ES-I3 (cell line): ENCODE measurements around the gene AFF2.

ENCODE experiments used
- H3K36me3 ChIP-seq: 2 replicates; pipeline ENCODE4 v1.6.1; 2013; ENCODE audit warnings: mild to moderate bottlenecking, low read length, control low read depth, moderate library complexity; ENCODE audit not compliant: insufficient read depth
- H3K4me1 ChIP-seq: 2 replicates; pipeline ENCODE4 v1.6.1; 2013; ENCODE audit warnings: mild to moderate bottlenecking, control low read depth, low read length; ENCODE audit not compliant: insufficient read depth
- H3K9ac ChIP-seq: 2 replicates; pipeline ENCODE4 v1.6.1; 2013; ENCODE audit warnings: low read depth, mild to moderate bottlenecking, low read length, moderate library complexity
- H3K9me3 ChIP-seq: 2 replicates; pipeline ENCODE4 v1.6.1; 2013; ENCODE audit warnings: mild to moderate bottlenecking, low read length, moderate library complexity; ENCODE audit not compliant: control insufficient read depth, insufficient read depth

AFF2 gene

DNA sequence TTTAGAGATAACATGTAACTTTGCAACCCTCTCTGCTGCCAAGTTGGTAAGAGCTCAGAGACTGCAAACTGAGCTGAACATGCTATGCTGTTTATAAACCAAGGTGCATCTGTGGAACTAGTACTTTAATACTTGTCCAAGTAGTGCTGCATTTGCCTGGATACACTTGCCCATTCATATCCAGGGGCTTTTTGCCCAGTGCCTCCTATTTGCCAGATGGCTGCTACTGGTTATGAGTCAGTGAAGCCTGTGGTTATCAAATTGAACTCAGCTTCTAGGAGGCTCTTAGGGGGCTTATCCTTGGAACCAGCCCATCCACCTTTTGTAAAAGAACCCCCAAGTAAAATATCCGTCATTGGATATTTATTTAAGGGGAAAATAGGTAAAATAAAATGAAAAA is 79.6 kb downstream of the AFF2 start:
- H3K9ac ChIP-seq = no peak overlapping the region
- 0 out of 2 replicates have a peak, but pooled peaks cover 5% of the 10 kb centered on the region for H3K4me1 ChIP-seq
- H3K36me3 ChIP-seq = no peaks in the 10 kb centered on the region
- H3K9me3 ChIP-seq = no peaks in the 10 kb centered on the region

GRCh38 chrX:148582353-148582752 is 81.9 kb downstream of the AFF2 start:
- no peaks in the 10 kb centered on the region for H3K4me1 ChIP-seq
- H3K9ac ChIP-seq = no peak overlapping the region

GRCh38 chrX:148588649-148589310 is 88.4 kb downstream of the AFF2 start:
- Histone ChIP-seq H3K9me3 (no peaks in the 10 kb centered on the region), H3K4me1 (peaks cover 18% of the 10 kb centered on the region), H3K9ac (no peak overlapping the region)

More at GRCh38 chrX:148582353-148582752, 81.9 kb downstream of the AFF2 start:
- Histone ChIP-seq H3K9me3 (no peaks in the 10 kb centered on the region), H3K36me3 (no peaks in the 10 kb centered on the region)

DNA sequence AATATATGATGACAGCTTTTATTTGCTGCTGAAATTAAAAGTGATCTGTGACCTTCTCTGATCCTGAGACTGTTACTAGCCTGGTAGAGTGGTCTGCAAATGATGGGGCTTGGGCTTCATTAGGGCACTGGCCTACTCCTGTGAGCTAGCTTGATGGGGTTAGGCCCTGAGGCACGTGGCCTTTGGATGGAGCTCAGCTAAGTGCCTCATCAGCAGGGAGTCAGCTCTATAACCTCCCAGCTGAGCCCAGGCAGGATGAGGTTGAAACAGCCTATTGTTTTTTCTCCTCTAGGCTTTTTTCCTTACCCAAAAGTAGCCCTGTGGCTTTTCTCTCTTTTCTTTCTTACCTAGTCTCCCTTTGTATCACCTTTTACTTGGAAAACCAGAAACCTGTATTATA is 92.2 kb downstream of the AFF2 start:
- no peak overlapping the region for H3K9ac ChIP-seq
- no peaks in the 10 kb centered on the region for H3K36me3 ChIP-seq
- H3K9me3 ChIP-seq = no peaks in the 10 kb centered on the region
- H3K4me1 ChIP-seq = peaks cover 18% of the 10 kb centered on the region

More at GRCh38 chrX:148588649-148589310, 88.4 kb downstream of the AFF2 start:
- no peaks in the 10 kb centered on the region for H3K36me3 ChIP-seq

GRCh38 chrX:148593146-148593545 is 92.7 kb downstream of the AFF2 start:
- Histone ChIP-seq H3K9ac (no peak overlapping the region), H3K36me3 (no peaks in the 10 kb centered on the region), H3K9me3 (no peaks in the 10 kb centered on the region)

GRCh38 chrX:148593987-148594386 is 93.6 kb downstream of the AFF2 start:
- Histone ChIP-seq H3K9ac (no peak overlapping the region), H3K9me3 (no peaks in the 10 kb centered on the region), H3K36me3 (no peaks in the 10 kb centered on the region), H3K4me1 (peaks cover 8% of the 10 kb centered on the region)

More at GRCh38 chrX:148593146-148593545, 92.7 kb downstream of the AFF2 start:
- H3K4me1 ChIP-seq = peaks cover 14% of the 10 kb centered on the region

DNA sequence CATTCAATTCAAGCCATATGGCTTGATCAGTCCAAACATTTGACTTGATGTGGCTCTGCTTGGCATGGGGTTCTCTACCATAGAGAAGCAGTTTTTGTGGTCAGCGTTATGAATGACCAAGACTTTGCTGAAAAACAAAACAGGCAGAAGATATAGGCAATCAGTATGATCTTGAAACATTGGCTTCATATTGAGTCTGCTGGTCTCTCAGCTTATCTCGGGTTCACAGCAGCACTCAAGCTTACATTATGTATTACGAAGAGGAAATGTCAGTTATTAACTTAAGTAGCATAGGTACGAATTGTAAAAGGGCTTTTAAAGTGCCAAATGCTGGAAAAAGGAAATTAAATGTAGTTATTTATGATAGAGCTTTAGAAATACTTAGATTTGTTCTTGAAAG is 99.0 kb downstream of the AFF2 start:
- Histone ChIP-seq H3K36me3 (no peaks in the 10 kb centered on the region), H3K9me3 (no peaks in the 10 kb centered on the region), H3K4me1 (peaks cover 14% of the 10 kb centered on the region; the same call in 1 of the 2 replicates), H3K9ac (no peak overlapping the region)

DNA sequence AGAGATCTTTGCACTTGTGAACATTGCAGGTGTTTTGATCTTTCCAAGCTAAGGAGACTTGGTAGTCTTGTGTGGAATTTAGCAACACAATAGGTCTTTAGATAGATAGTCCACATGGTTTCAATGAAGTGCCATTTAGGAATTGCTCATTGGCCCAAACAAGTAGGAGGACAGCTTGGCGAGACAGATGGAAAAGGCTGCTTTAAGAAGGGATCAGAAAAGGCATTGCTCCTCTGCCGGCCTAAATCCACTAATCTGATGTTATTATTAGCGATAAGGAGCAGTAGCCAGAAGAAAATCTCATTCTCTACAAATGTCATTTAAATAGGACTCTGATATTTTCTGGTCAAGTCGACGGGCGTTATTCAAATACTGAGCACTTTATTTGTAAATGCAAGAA is 99.7 kb downstream of the AFF2 start:
- H3K9me3 ChIP-seq = no peaks in the 10 kb centered on the region
- no peaks in the 10 kb centered on the region for H3K36me3 ChIP-seq
- H3K9ac ChIP-seq = no peak overlapping the region
- peaks cover 14% of the 10 kb centered on the region; the same call in 1 of the 2 replicates for H3K4me1 ChIP-seq

- no peaks in the 10 kb centered on the region for H3K9me3 ChIP-seq
- H3K36me3 ChIP-seq = no peaks in the 10 kb centered on the region
- peaks cover 14% of the 10 kb centered on the region; the same call in 1 of the 2 replicates for H3K4me1 ChIP-seq
- H3K9ac ChIP-seq = no peak overlapping the region
Observed at GRCh38 chrX:148600581-148600980, 100.2 kb downstream of the AFF2 start.

DNA sequence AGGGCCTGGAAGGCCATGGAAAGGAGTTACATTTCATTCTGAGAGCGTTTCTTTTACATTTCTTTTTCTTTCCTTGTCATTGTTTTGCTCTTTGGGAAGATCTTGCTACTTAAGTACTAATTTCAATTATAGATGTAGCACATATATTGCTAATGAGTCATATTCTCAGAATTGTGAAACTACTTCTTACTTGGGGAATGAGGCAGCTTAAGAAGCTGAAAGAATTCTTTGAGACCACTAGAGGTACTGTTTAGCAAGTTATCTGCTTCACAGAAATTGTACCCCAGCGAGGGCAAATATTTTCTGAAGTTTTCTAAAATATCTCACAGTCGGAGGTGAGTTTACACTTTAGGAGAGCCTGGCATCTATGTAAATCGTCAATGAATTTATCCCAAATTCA is 100.6 kb downstream of the AFF2 start:
- H3K36me3 ChIP-seq = no peaks in the 10 kb centered on the region
- no peak overlapping the region for H3K9ac ChIP-seq
- no peaks in the 10 kb centered on the region for H3K9me3 ChIP-seq
- H3K4me1 ChIP-seq = peaks cover 14% of the 10 kb centered on the region; the same call in 1 of the 2 replicates

GRCh38 chrX:148609515-148610327 is 109.3 kb downstream of the AFF2 start:
- Histone ChIP-seq H3K9ac (no peak overlapping the region), H3K9me3 (no peaks in the 10 kb centered on the region), H3K36me3 (no peaks in the 10 kb centered on the region), H3K4me1 (peaks cover 14% of the 10 kb centered on the region)

GRCh38 chrX:148610328-148610698 is 109.9 kb downstream of the AFF2 start:
- H3K9me3 ChIP-seq = no peaks in the 10 kb centered on the region
- H3K9ac ChIP-seq = no peak overlapping the region
- H3K36me3 ChIP-seq = no peaks in the 10 kb centered on the region
- H3K4me1 ChIP-seq = peaks cover 14% of the 10 kb centered on the region

- Histone ChIP-seq H3K4me1 (peaks cover 14% of the 10 kb centered on the region), H3K36me3 (no peaks in the 10 kb centered on the region), H3K9me3 (no peaks in the 10 kb centered on the region), H3K9ac (no peak overlapping the region)
Observed at GRCh38 chrX:148611993-148612392, 111.6 kb downstream of the AFF2 start.

DNA sequence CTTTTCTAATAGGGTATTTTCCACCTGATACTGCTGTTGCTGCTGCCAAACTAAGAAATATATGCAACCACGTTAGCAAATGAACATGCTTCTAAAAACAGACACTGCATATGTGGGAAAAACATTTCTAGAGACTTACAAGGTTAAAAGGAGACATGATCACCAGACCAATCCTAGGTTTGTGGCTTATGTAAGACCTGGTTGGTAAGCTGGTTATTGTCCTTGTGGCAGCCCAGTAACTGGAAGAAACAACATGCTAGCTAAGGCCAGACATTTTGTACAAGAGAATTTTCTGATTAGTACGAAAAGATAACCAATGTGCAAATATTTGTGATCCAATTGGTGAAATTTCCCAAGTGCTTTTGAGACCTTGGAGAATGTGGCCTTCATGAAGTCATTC is 112.0 kb downstream of the AFF2 start:
- no peaks in the 10 kb centered on the region for H3K36me3 ChIP-seq
- H3K9ac ChIP-seq = no peak overlapping the region
- no peaks in the 10 kb centered on the region for H3K9me3 ChIP-seq
- H3K4me1 ChIP-seq = peaks cover 14% of the 10 kb centered on the region

- Histone ChIP-seq H3K9ac (no peak overlapping the region), H3K4me1 (peaks cover 14% of the 10 kb centered on the region), H3K9me3 (no peaks in the 10 kb centered on the region), H3K36me3 (no peaks in the 10 kb centered on the region)
Observed at GRCh38 chrX:148613636-148614035, 113.2 kb downstream of the AFF2 start.
